Testis (tissue), 3 donors: ENCODE measurements around the gene CATSPERE. TPM values are rescaled to one million over a fixed set of nuclear protein-coding genes. Genes with fewer than 3 reads are reported as not detected.
A peak's percentile ranks its signal among the peaks of the same experiment; 100 is the strongest.

Experiments used
- DNase-seq: peaks from one replicate; pipeline ENCODE4 v3.0.0-alpha.2; 2019
- H3K27ac ChIP-seq, 2 donors: fragments of 200-600 bp; sonication (generic); one replicate each; pipeline ENCODE4 v1.5.1; 2019
- H3K27me3 ChIP-seq: fragments of 200-600 bp; sonication (generic); one replicate; pipeline ENCODE4 v1.5.1; 2019
- H3K36me3 ChIP-seq: fragments of 200-600 bp; sonication (generic); one replicate; pipeline ENCODE4 v1.5.1; 2017; ENCODE audit warnings: low read depth; ENCODE audit errors: missing control alignments
- H3K4me1 ChIP-seq: fragments of 200-600 bp; sonication (generic); one replicate; pipeline ENCODE4 v1.5.1; 2019
- H3K4me3 ChIP-seq, 2 donors: fragments of 200-600 bp; sonication (generic); one replicate each; pipeline ENCODE4 v1.5.1; 2017 to 2019
- H3K9me3 ChIP-seq: fragments of 200-600 bp; sonication (generic); one replicate; pipeline ENCODE4 v1.5.1; 2017
- POLR2A ChIP-seq: fragments of 450-650 bp; IDR thresholded peaks from one replicate; pipeline ENCODE4 v1.6.1; 2017; ENCODE audit warnings: antibody characterized with exemption, mild to moderate bottlenecking, moderate library complexity
- WGBS, 2 donors: methylation state at CpG; one replicate each; pipeline ENCODE4 v1.1.5; 2018; 5-methylcytosine and 5-hydroxymethylcytosine counted together
- intact Hi-C: fragments of 100-400 bp; cut with DNase I; formaldehyde crosslinking; loops from one replicate; pipeline ENCODE4 v1.15.1; 2023; ENCODE audit warnings: low total_unique reads
- polyA plus RNA-seq: library from polyadenylated mRNA; stranded (reverse); fragments of 350-450 nt; fragmentation: Illumina TruSeq; extraction: RNeasy Lipid Tissue Mini Kit (QIAGEN cat#74804); gene quantifications from one replicate; pipeline ENCODE4 v1.2.3, GENCODE V29; 2014; ENCODE audit warnings: low read depth, low replicate concordance; ENCODE audit not compliant: insufficient read depth
- total RNA-seq, 2 donors: library from RNA; depleted of rRNA; stranded (reverse); fragments of >200 nt; gene quantifications; one replicate each; pipeline ENCODE4 v1.2.3, GENCODE V29; 2016
- TF ChIP-seq, protein P1 (sequence below), 3 experiments: fragments of 450-650 bp in 2 of 3; fragments of 200-600 bp in 1 of 3; sonication (generic) in 1 of 3; IDR thresholded peaks; one replicate each; pipeline ENCODE4 v1.5.1; 2016 to 2019; ENCODE audit warnings: antibody characterized with exemption in 3 of 3, mild to moderate bottlenecking in 2 of 3, moderate library complexity in 1 of 3

The CATSPERE gene
- total and polyA plus RNA-seq, 3 donors from 2014 or later, result 10.4 to 46.0 (median 15.7) TPM

DNA sequence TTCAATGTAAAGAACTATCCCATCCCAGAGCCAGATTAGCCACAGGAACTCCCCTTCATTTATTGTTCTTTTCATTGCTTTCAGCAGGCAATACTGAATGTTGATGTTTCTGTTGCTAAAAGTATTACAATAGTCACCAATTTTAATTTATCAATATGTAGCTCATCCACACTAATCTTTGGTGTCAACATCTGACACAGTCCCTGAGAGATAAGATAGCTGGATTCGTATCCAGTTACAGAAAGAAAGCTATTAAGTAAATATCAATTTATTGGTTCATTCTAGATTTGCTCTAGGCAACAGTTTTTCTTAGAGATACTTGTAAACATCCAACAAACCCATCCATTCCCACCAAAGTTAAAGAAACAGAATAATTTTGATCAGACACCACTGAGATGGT lies 14.0 kb upstream of the CATSPERE start:
- no peak for TF ChIP-seq POLR2A
- TF ChIP-seq, protein P1, sequence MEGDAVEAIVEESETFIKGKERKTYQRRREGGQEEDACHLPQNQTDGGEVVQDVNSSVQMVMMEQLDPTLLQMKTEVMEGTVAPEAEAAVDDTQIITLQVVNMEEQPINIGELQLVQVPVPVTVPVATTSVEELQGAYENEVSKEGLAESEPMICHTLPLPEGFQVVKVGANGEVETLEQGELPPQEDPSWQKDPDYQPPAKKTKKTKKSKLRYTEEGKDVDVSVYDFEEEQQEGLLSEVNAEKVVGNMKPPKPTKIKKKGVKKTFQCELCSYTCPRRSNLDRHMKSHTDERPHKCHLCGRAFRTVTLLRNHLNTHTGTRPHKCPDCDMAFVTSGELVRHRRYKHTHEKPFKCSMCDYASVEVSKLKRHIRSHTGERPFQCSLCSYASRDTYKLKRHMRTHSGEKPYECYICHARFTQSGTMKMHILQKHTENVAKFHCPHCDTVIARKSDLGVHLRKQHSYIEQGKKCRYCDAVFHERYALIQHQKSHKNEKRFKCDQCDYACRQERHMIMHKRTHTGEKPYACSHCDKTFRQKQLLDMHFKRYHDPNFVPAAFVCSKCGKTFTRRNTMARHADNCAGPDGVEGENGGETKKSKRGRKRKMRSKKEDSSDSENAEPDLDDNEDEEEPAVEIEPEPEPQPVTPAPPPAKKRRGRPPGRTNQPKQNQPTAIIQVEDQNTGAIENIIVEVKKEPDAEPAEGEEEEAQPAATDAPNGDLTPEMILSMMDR (IDR thresholded peaks at IDR 0.05), result no peak
- peaks cover 27% of the 10 kb centered on the region for H3K4me1 ChIP-seq
- H3K9me3 ChIP-seq, result no peaks in the 10 kb centered on the region
- no peak overlapping the region for H3K27ac ChIP-seq
- no peak for DNase-seq
- intact Hi-C loops, result no loop called here
- WGBS, 2 donors, result 68 to 70% methylated on average over 1 of the region's 1 CpG
- no peak overlapping the region for H3K4me3 ChIP-seq
- no peaks in the 10 kb centered on the region for H3K27me3 ChIP-seq
- H3K36me3 ChIP-seq, result no peaks in the 10 kb centered on the region

DNA sequence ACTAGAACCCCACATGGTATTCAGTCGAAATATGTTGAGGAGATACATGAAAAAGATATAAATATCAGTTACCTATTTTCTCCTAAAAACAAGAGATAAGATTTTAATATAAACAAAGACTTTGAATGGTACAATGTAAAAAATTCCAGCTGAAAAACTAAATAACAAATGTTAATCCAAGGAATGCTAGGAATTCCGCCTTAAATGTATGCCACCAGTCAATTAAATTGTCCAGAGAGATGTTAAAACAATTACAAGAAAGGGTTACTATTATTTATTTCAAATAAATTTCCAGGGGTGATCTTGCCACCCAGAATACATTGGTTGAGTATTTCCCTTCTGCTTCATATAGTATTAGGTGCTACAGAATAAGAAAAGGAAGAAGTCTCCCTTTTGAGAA lies 13.5 kb upstream of the CATSPERE start:
- no peak for DNase-seq
- no peak overlapping the region for H3K4me3 ChIP-seq
- TF ChIP-seq, protein P1 (IDR thresholded peaks at IDR 0.05), result no peak
- TF ChIP-seq POLR2A, result no peak
- 86 to 89% methylated on average over 2 of the region's 2 CpGs for WGBS, 2 donors
- no peaks in the 10 kb centered on the region for H3K27me3 ChIP-seq
- intact Hi-C loops, result no loop called here
- peaks cover 27% of the 10 kb centered on the region for H3K4me1 ChIP-seq
- H3K27ac ChIP-seq, result no peak overlapping the region
- no peaks in the 10 kb centered on the region for H3K36me3 ChIP-seq
- no peaks in the 10 kb centered on the region for H3K9me3 ChIP-seq

DNA sequence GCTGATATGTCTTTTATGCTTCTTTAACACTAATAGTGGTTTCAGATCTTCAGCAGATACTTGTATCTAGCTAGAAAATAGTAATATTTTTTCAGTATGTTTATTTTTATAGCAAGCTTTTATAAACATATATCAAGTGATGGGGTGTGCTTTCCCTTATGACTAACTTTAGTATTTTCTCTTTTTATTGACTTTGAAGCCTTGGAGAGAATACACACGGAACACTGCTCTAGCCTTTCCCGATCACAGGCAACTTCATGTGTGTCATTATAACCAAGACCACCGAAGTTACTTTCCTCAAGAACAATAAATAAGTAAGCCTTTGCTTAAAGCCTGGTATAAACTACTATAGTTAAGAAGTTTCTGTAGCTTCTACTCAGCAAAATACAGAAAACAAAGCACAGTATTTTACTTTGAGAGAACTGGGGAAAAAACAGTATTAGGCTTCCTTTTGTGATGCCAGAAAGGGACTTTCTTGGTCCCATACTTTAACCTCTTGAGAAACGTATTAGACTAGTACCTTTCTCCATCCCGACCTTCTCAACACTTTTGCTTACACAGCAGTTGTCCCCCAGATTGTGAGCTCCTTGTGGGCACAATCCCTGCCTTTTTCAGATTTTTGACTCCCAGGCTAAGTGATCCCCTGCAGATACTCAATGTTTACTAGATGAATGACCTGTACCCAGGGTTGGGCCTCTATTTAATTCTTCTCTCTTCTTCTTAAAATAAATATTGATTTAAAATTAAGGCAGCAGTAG lies 12.6 kb upstream of the CATSPERE start:
- no peak for DNase-seq
- H3K36me3 ChIP-seq, result no peaks in the 10 kb centered on the region
- no peak for TF ChIP-seq POLR2A
- TF ChIP-seq, protein P1 (IDR thresholded peaks at IDR 0.05), result no peak
- no peaks in the 10 kb centered on the region for H3K27me3 ChIP-seq
- intact Hi-C loops, result no loop called here
- H3K27ac ChIP-seq, result no peak overlapping the region
- H3K4me3 ChIP-seq, result no peak overlapping the region
- no peaks in the 10 kb centered on the region for H3K9me3 ChIP-seq
- 86 to 93% methylated on average over 5 of the region's 5 CpGs for WGBS, 2 donors
- peaks cover 27% of the 10 kb centered on the region for H3K4me1 ChIP-seq

DNA sequence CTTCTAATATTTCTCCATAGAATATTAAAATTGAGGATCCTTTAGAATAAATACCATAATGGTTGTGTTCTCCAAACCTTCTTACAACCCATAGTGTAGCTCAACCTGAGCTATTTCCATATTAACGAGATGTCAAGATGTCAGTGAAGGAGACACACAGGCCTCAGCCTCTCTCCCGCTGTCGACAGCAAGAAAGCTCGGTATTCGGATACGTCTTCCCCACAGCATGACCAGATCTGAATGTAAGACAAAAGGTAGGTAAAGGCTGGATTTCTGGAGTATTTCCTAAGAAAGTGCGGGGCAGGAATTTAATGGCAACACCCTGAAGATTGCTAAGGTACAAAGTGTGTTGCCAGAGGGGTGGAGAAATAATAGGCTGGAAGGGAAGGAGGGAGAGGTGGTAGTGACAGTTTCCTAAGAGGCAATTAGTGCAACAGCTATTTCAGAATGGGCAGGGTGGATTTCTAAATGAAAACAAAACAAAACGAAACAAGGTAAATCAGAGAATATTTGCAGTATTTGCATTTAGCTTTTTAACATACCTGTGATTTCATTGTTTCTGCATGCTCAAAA lies 11.1 kb upstream of the CATSPERE start:
- H3K36me3 ChIP-seq, result no peaks in the 10 kb centered on the region
- DNase-seq, result no peak
- H3K27me3 ChIP-seq, result no peaks in the 10 kb centered on the region
- intact Hi-C loops, result no loop called here
- peak overlapping the region in 1 of 2 donors; percentile 94 for H3K27ac ChIP-seq
- WGBS, 2 donors, result 63 to 64% methylated on average over 8 of the region's 8 CpGs
- TF ChIP-seq, protein P1 (IDR thresholded peaks at IDR 0.05), result no peak
- TF ChIP-seq POLR2A, result no peak
- H3K4me1 ChIP-seq, result peaks cover 23% of the 10 kb centered on the region
- H3K9me3 ChIP-seq, result no peaks in the 10 kb centered on the region
- no peak overlapping the region for H3K4me3 ChIP-seq
